SK-N-MC (cell line): ENCODE measurements around the gene ZP1.

Experiments used
- DNase-seq: peaks from one replicate; pipeline ENCODE4 v3.0.0-alpha.2; 2011; ENCODE audit warnings: low read depth, low spot score
- H3K27ac ChIP-seq: fragments of 200-600 bp; sonication (generic); 2 replicates; pipeline ENCODE4 v1.5.1; 2016; ENCODE audit warnings: mixed run types
- H3K36me3 ChIP-seq: fragments of 200-600 bp; sonication (generic); 2 replicates; pipeline ENCODE4 v1.6.1; 2017; ENCODE audit warnings: antibody characterized with exemption, low read length, mixed read lengths; ENCODE audit not compliant: insufficient read depth
- H3K4me3 ChIP-seq: fragments of 200-600 bp; sonication (generic); 2 replicates; pipeline ENCODE4 v1.5.1; 2016
- H3K9ac ChIP-seq: fragments of 200-600 bp; sonication (generic); 2 replicates; pipeline ENCODE4 v1.8.0; 2017; ENCODE audit warnings: mixed run types, mixed read lengths; ENCODE audit not compliant: insufficient read length
- H3K9me3 ChIP-seq: fragments of 200-600 bp; sonication (generic); 2 replicates; pipeline ENCODE4 v1.6.1; 2017; ENCODE audit warnings: low read depth, mild to moderate bottlenecking, antibody characterized with exemption, low read length, moderate library complexity, mixed read lengths
- EZH2 ChIP-seq: fragments of 200-600 bp; sonication (generic); IDR thresholded peaks from one replicate; pipeline ENCODE4 v1.6.1; 2017; ENCODE audit warnings: antibody characterized with exemption
- FOXP2 ChIP-seq: optimal IDR thresholded peaks from 2 replicates; pipeline ENCODE3; 2011; ENCODE audit warnings: mild to moderate bottlenecking, moderate library complexity; ENCODE audit not compliant: insufficient read depth; ENCODE audit errors: extremely low read length, control extremely low read depth
- POLR2AphosphoS5 ChIP-seq: IDR thresholded peaks from 2 replicates; pipeline ENCODE4 v1.6.1; 2012; ENCODE audit warnings: mild to moderate bottlenecking, low read depth, low read length, borderline replicate concordance

ZP1 gene

DNA sequence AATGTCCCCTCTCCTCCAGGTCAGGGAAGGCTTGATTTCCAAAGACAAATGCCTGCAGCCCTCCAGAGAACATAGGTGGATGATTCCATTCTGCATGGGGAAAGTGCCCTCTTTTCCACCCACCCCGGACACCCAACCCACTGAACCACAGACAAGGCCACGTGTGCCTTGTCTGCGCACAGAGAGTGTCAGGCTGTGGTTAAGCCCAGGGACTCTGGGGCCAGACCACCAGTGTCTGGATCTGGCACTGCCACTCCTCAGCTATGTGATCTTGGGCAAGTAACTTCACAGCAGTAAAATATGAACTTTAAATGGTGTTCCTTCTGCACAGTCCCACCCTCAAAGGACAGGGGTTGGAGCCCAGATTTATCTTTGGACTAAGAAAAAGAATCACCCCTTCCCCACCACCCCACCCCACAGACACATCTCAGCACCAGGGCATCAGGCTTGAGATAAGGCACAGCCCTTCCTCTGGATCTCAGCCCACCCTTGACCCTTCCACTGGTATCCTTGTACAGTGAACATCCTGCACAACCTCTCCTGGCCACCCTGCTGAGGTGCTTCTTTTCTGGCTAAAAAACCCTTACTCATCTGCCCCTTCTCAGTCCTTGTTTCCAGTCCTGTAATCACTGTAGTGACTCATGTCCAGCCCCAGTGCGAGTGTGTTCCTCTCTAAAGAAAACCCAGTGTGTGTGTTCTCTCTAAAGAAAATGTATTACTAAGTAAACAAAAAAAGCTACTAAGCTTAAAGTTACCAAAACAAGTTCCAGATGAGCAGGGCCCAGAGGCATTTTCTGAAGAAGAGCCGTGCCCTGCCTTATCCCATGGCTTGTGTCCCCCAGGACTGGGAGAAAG, 9.7 kb upstream of the ZP1 start:
- TF ChIP-seq EZH2, result no peak
- no peak for TF ChIP-seq FOXP2
- TF ChIP-seq POLR2AphosphoS5, result no peak
- DNase-seq, result no peak
- H3K9me3 ChIP-seq, result no peaks in the 10 kb centered on the region
- H3K27ac ChIP-seq, result no peak overlapping the region
- no peak overlapping the region for H3K4me3 ChIP-seq
- H3K9ac ChIP-seq, result no peak overlapping the region
- H3K36me3 ChIP-seq, result no peaks in the 10 kb centered on the region

DNA sequence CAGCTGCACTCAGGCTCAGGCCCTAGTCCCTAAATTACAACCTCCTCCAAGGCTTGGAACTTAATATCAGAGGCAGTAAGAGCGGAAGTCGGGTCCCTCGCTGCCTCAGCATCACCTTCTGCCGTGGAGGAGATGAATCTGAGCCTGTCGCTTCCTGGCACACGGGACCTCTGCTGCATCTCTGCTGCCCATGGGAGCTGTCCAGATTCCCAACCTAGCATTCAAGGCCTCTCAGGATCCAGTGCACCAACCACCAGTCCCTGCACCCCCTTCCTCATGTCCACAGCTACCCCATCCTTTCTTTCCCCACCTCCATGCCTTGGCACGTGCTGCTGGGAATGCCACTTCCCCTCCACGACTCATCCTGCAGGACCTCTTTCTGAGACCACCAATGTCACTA, 9.1 kb upstream of the ZP1 start:
- Histone ChIP-seq H3K27ac (no peak overlapping the region), H3K4me3 (no peak overlapping the region), H3K9me3 (no peaks in the 10 kb centered on the region), H3K36me3 (no peaks in the 10 kb centered on the region), H3K9ac (no peak overlapping the region)
- TF ChIP-seq EZH2 (no peak), POLR2AphosphoS5 (no peak), FOXP2 (no peak)
- DNase-seq, result no peak

- Histone ChIP-seq H3K4me3 (no peak overlapping the region), H3K27ac (no peak overlapping the region), H3K9ac (no peak overlapping the region), H3K9me3 (no peaks in the 10 kb centered on the region), H3K36me3 (no peaks in the 10 kb centered on the region)
- TF ChIP-seq POLR2AphosphoS5 (no peak), EZH2 (no peak), FOXP2 (no peak)
- no peak for DNase-seq
Observed at GRCh38 chr11:60858731-60859464, 8.4 kb upstream of the ZP1 start.

DNA sequence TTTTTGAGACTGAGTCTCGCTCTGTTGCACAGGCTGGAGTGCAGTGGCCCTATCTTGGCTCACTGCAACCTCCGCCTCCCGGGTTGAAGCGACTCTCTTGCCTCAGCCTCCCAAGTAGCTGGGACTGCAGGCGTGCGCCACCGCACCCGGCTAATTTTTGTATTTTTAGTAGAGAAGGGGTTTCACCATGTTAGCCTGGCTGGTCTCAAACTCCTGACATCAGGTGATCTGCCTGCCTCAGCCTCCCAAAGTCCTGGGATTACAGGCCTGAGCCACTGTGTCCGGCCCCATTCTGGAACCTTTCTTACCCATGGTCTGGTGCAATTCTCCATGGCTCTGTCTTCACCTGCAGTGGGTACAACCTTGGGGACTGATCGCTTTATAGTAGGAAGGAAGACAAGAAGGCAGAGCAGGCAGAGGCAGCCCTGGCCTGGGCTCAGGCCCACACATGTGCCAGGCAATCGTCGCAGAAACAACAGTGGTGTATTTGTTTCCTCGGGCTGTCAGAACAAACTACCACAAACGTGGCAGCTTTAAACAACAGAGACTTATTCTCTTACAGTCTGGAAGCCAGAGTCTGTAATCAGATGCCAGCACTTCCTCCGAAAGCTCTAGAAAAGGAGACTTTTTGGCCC, 7.6 kb upstream of the ZP1 start:
- no peak for DNase-seq
- H3K9ac ChIP-seq, result no peak overlapping the region
- H3K9me3 ChIP-seq, result no peaks in the 10 kb centered on the region
- no peak for TF ChIP-seq POLR2AphosphoS5
- H3K36me3 ChIP-seq, result no peaks in the 10 kb centered on the region
- H3K27ac ChIP-seq, result no peak overlapping the region
- no peak overlapping the region for H3K4me3 ChIP-seq

- no peak overlapping the region for H3K9ac ChIP-seq
- no peak overlapping the region for H3K4me3 ChIP-seq
- H3K9me3 ChIP-seq, result no peaks in the 10 kb centered on the region
- TF ChIP-seq EZH2, result no peak
- TF ChIP-seq FOXP2, result no peak
- TF ChIP-seq POLR2AphosphoS5, result no peak
- DNase-seq, result no peak
- no peaks in the 10 kb centered on the region for H3K36me3 ChIP-seq
- no peak overlapping the region for H3K27ac ChIP-seq
Observed at GRCh38 chr11:60860943-60861342, 6.4 kb upstream of the ZP1 start.

GRCh38 chr11:60862171-60862570, 5.2 kb upstream of the ZP1 start:
- TF ChIP-seq EZH2, result no peak
- TF ChIP-seq FOXP2, result no peak
- TF ChIP-seq POLR2AphosphoS5, result no peak
- H3K27ac ChIP-seq, result no peak overlapping the region
- H3K36me3 ChIP-seq, result no peaks in the 10 kb centered on the region
- DNase-seq, result no peak
- no peaks in the 10 kb centered on the region for H3K9me3 ChIP-seq
- H3K9ac ChIP-seq, result no peak overlapping the region
- H3K4me3 ChIP-seq, result no peak overlapping the region

DNA sequence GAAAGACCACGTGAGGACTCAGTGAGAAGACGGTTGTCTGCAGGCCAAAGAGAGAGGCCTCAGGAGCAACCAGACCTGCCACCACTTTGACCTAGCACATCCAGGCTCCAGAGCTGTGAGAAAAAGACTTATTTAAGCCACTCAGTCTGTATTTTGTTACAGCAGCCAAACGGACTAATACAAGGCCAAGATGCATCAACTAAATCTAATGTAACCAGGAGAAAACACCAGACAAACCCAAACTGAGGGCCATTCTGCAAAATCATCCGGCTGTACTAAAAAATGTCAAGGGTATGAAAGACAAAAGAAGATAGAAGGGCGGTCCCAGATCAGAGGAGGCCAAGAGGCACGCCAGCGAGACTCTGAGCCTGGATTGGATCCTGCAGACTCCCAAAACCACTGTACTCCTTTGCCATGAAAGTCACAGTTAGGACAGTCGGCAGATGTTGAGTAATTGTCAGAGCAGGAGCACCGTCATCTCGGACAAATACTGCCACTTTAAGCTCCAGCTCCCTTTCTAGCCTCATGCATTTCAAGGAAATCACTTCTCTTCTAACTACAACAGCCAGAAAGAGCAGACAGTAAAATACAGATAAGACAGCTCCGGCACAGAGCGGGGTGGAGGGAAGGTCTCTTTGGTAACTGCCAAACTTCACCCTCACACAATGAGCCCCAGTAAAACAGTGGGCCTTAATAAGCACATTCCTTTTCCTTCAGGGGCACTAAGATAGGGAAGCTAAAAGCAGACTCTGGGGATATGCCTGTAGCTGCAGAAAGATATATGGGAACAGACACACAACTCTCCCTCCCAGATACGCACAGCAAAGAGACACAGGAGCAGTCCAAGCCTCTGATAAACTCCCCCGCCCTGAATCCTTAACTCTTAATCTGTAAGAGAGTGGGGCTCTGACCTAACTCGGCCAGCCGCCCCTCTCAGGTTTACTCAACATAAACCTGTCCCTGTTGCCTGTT, 3.5 kb upstream of the ZP1 start:
- Histone ChIP-seq H3K4me3 (no peak overlapping the region), H3K9me3 (no peaks in the 10 kb centered on the region), H3K36me3 (no peaks in the 10 kb centered on the region), H3K9ac (no peak overlapping the region), H3K27ac (no peak overlapping the region)
- no peak for DNase-seq
- TF ChIP-seq EZH2 (no peak), FOXP2 (no peak), POLR2AphosphoS5 (no peak)

GRCh38 chr11:60864856-60865513, 2.4 kb upstream of the ZP1 start:
- H3K36me3 ChIP-seq, result no peaks in the 10 kb centered on the region
- H3K4me3 ChIP-seq, result no peak overlapping the region
- no peak for DNase-seq
- no peak overlapping the region for H3K27ac ChIP-seq
- no peaks in the 10 kb centered on the region for H3K9me3 ChIP-seq
- H3K9ac ChIP-seq, result no peak overlapping the region
- TF ChIP-seq EZH2, result no peak
- TF ChIP-seq FOXP2, result no peak
- TF ChIP-seq POLR2AphosphoS5, result no peak
